Measurements from ENCODE around the gene CARMIL1. TPM values are rescaled to one million over a fixed set of nuclear protein-coding genes. Genes with fewer than 3 reads are reported as not detected.
"Not testable (repeated sequence)": the region's sequence is repeated elsewhere in the genome, so short reads cannot be mapped to it uniquely, and the experiment has no call there.

Gene CARMIL1
- polyA plus RNA-seq, 4 donors = 94.1 to 107 (median 100) TPM

- DNase-seq (ENCODE audit: low read depth in 4 of 4, low spot score in 2 of 4) = no peak
These were observed 269.3 kb downstream of the CARMIL1 start for GRCh38 chr6:25548451-25548850.

- DNase-seq (ENCODE audit: low read depth in 4 of 4, low spot score in 2 of 4) = no peak
These were observed 271.5 kb downstream of the CARMIL1 start for GRCh38 chr6:25550631-25551030.

- no peak for DNase-seq (ENCODE audit: low read depth in 4 of 4, low spot score in 2 of 4)
These were observed 274.3 kb downstream of the CARMIL1 start for GRCh38 chr6:25553502-25553901.

GRCh38 chr6:25555188-25555587, 276.0 kb downstream of the CARMIL1 start:
- no peak for DNase-seq (ENCODE audit: low read depth in 4 of 4, low spot score in 2 of 4)

- DNase-seq (ENCODE audit: low read depth in 4 of 4, low spot score in 2 of 4) = peak; percentile 41 to 79 (median 48)
These were observed 277.3 kb downstream of the CARMIL1 start for GRCh38 chr6:25556516-25556915.

- DNase-seq (ENCODE audit: low read depth in 4 of 4, low spot score in 2 of 4) = no peak
These were observed 279.1 kb downstream of the CARMIL1 start for GRCh38 chr6:25558155-25558817.

- no peak for DNase-seq (ENCODE audit: low read depth in 4 of 4, low spot score in 2 of 4)
These were observed 281.7 kb downstream of the CARMIL1 start for GRCh38 chr6:25560865-25561264.

GRCh38 chr6:25564943-25565342, 285.8 kb downstream of the CARMIL1 start:
- DNase-seq (ENCODE audit: low read depth in 4 of 4, low spot score in 2 of 4) = no peak

GRCh38 chr6:25570578-25570977, 291.4 kb downstream of the CARMIL1 start:
- DNase-seq (ENCODE audit: low read depth in 4 of 4, low spot score in 2 of 4) = peak in 2 of 4 donors; percentile 13 to 24

- no peak for DNase-seq (ENCODE audit: low read depth in 4 of 4, low spot score in 2 of 4)
These were observed 297.7 kb downstream of the CARMIL1 start for GRCh38 chr6:25576919-25577318.

GRCh38 chr6:25578538-25578937, 299.4 kb downstream of the CARMIL1 start:
- DNase-seq (ENCODE audit: low read depth in 4 of 4, low spot score in 2 of 4) = no peak

GRCh38 chr6:25579391-25579883, 300.3 kb downstream of the CARMIL1 start:
- DNase-seq (ENCODE audit: low read depth in 4 of 4, low spot score in 2 of 4) = no peak

GRCh38 chr6:25579902-25580495, 300.8 kb downstream of the CARMIL1 start:
- no peak for DNase-seq (ENCODE audit: low read depth in 4 of 4, low spot score in 2 of 4)

- DNase-seq (ENCODE audit: low read depth in 4 of 4, low spot score in 2 of 4) = no peak
These were observed 302.9 kb downstream of the CARMIL1 start for GRCh38 chr6:25582101-25582500.

- no peak for DNase-seq (ENCODE audit: low read depth in 4 of 4, low spot score in 2 of 4)
These were observed 303.9 kb downstream of the CARMIL1 start for GRCh38 chr6:25583099-25583498.

GRCh38 chr6:25583906-25584305, 304.7 kb downstream of the CARMIL1 start:
- no peak for DNase-seq (ENCODE audit: low read depth in 4 of 4, low spot score in 2 of 4)

- no peak for DNase-seq (ENCODE audit: low read depth in 4 of 4, low spot score in 2 of 4)
These were observed 306.1 kb downstream of the CARMIL1 start for GRCh38 chr6:25585225-25585624.

- DNase-seq (ENCODE audit: low read depth in 4 of 4, low spot score in 2 of 4) = not testable (repeated sequence)
These were observed 306.9 kb downstream of the CARMIL1 start for GRCh38 chr6:25586119-25586518.

GRCh38 chr6:25586927-25587326, 307.8 kb downstream of the CARMIL1 start:
- no peak for DNase-seq (ENCODE audit: low read depth in 4 of 4, low spot score in 2 of 4)

- DNase-seq (ENCODE audit: low read depth in 4 of 4, low spot score in 2 of 4) = no peak
These were observed 311.8 kb downstream of the CARMIL1 start for GRCh38 chr6:25590986-25591385.

- no peak for DNase-seq (ENCODE audit: low read depth in 4 of 4, low spot score in 2 of 4)
These were observed 318.0 kb downstream of the CARMIL1 start for GRCh38 chr6:25596928-25597818.
